HL-60 (cell line): ENCODE measurements around the gene ADAM22.

Source experiments
- DNase-seq, 2 experiments: peaks; one replicate each; pipeline ENCODE4 v3.0.0-alpha.2; 2010 to 2020; ENCODE audit warnings: low read depth in 1 of 2, low spot score in 1 of 2
- H3K27ac ChIP-seq: fragments of 250-450 bp; sonication (Bioruptor Pico); replicated peaks from 2 replicates; pipeline ENCODE4 v1.5.1; 2020; ENCODE audit warnings: mild to moderate bottlenecking, moderate library complexity
- H3K27me3 ChIP-seq: fragments of 250-450 bp; sonication (Bioruptor Pico); 2 replicates; pipeline ENCODE4 v1.5.1; 2021; ENCODE audit warnings: mild to moderate bottlenecking, moderate library complexity; ENCODE audit not compliant: insufficient read depth, poor library complexity, severe bottlenecking
- H3K4me3 ChIP-seq: replicated peaks from 2 replicates; pipeline ENCODE4 v1.5.1; 2011; ENCODE audit warnings: mild to moderate bottlenecking, control low read depth, low read length; ENCODE audit not compliant: insufficient read depth
- GABPA ChIP-seq: IDR thresholded peaks from 2 replicates; pipeline ENCODE4 v1.6.1; 2012; ENCODE audit warnings: low read depth
- POLR2AphosphoS5 ChIP-seq: IDR thresholded peaks from 2 replicates; pipeline ENCODE4 v1.6.1; 2012; ENCODE audit warnings: low read depth
- SPI1 ChIP-seq: IDR thresholded peaks from 2 replicates; pipeline ENCODE4 v1.6.1; 2012; ENCODE audit warnings: low read depth, mild to moderate bottlenecking, borderline replicate concordance
- TF ChIP-seq, protein P1 (sequence below): IDR thresholded peaks from one replicate; pipeline ENCODE4 v1.5.1; 2011; ENCODE audit warnings: low read length, control low read depth, inconsistent platforms; ENCODE audit not compliant: insufficient read depth
- TF ChIP-seq, protein P2 (sequence below): IDR thresholded peaks from 2 replicates; pipeline ENCODE4 v1.6.1; 2012; ENCODE audit warnings: low read depth; ENCODE audit not compliant: insufficient replicate concordance

ADAM22 gene

DNA sequence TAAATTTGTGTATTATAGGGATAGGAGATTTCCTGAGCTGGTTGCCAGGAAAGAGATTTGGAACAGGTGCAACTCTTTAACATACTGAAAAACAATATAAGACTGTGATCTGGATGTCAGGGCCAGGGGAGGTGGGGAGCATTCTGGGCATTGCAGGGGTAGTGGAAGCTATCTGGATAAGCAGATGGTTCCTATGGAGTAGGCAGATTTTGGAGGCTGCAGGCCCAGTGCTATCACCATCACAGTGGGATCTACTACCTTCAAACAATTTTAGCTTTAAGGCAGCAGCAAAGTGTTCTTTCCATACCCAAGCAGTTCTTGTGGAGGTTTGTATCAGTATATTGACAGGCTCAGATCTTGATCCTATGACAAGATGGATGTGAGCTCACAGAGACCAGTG is 71.1 kb downstream of the ADAM22 start:
- TF ChIP-seq, protein P1, sequence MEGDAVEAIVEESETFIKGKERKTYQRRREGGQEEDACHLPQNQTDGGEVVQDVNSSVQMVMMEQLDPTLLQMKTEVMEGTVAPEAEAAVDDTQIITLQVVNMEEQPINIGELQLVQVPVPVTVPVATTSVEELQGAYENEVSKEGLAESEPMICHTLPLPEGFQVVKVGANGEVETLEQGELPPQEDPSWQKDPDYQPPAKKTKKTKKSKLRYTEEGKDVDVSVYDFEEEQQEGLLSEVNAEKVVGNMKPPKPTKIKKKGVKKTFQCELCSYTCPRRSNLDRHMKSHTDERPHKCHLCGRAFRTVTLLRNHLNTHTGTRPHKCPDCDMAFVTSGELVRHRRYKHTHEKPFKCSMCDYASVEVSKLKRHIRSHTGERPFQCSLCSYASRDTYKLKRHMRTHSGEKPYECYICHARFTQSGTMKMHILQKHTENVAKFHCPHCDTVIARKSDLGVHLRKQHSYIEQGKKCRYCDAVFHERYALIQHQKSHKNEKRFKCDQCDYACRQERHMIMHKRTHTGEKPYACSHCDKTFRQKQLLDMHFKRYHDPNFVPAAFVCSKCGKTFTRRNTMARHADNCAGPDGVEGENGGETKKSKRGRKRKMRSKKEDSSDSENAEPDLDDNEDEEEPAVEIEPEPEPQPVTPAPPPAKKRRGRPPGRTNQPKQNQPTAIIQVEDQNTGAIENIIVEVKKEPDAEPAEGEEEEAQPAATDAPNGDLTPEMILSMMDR, result no peak
- TF ChIP-seq, protein P2, sequence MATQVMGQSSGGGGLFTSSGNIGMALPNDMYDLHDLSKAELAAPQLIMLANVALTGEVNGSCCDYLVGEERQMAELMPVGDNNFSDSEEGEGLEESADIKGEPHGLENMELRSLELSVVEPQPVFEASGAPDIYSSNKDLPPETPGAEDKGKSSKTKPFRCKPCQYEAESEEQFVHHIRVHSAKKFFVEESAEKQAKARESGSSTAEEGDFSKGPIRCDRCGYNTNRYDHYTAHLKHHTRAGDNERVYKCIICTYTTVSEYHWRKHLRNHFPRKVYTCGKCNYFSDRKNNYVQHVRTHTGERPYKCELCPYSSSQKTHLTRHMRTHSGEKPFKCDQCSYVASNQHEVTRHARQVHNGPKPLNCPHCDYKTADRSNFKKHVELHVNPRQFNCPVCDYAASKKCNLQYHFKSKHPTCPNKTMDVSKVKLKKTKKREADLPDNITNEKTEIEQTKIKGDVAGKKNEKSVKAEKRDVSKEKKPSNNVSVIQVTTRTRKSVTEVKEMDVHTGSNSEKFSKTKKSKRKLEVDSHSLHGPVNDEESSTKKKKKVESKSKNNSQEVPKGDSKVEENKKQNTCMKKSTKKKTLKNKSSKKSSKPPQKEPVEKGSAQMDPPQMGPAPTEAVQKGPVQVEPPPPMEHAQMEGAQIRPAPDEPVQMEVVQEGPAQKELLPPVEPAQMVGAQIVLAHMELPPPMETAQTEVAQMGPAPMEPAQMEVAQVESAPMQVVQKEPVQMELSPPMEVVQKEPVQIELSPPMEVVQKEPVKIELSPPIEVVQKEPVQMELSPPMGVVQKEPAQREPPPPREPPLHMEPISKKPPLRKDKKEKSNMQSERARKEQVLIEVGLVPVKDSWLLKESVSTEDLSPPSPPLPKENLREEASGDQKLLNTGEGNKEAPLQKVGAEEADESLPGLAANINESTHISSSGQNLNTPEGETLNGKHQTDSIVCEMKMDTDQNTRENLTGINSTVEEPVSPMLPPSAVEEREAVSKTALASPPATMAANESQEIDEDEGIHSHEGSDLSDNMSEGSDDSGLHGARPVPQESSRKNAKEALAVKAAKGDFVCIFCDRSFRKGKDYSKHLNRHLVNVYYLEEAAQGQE, result no peak
- TF ChIP-seq GABPA (no peak), POLR2AphosphoS5 (no peak), SPI1 (no peak)
- no peak overlapping the region for H3K27ac ChIP-seq
- H3K27me3 ChIP-seq, result no peaks in the 10 kb centered on the region
- DNase-seq, result no peak
- no peak overlapping the region for H3K4me3 ChIP-seq

DNA sequence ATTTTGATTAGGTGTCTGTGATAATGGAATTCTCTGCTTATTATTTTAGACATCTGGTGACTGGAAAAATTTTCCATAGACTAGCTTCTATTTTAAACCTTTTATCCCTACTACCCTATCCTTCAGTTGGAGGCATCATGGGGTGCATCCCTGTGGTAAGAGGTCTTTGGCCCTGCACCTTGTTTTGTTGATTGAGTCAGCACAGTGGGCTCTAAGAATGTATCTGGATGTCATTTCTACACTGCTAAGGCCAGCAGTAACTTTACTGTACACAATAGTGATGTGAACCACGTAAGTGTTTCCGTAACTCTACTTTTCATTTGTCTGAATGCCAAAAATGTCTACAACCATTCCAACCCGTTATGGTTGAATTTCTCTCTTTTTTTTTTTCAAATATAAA is 75.6 kb downstream of the ADAM22 start:
- TF ChIP-seq POLR2AphosphoS5 (no peak), SPI1 (no peak), GABPA (no peak)
- TF ChIP-seq, protein P1, result no peak
- TF ChIP-seq, protein P2, result no peak
- Histone ChIP-seq H3K27ac (no peak overlapping the region), H3K27me3 (no peaks in the 10 kb centered on the region), H3K4me3 (no peak overlapping the region)
- DNase-seq, result no peak

DNA sequence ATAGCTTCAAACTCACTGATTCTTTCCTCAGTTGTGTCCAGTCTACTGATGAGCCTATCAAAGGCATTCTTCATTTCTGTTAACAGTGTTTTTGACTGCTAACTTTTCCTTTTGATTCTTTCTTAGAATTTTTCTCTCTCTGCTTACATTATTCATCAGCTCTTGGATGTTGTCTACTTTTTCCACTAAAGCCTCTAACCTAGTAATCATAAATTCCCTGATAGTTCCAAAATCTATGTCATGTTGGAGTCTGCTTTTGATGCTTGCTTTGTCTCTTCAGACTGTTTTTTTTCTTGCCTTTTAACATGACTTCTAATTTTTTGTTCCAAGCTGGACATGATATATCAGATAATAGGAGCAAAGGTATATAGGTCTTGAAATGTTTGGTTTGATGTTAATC is 78.0 kb downstream of the ADAM22 start:
- Histone ChIP-seq H3K27ac (no peak overlapping the region), H3K27me3 (no peaks in the 10 kb centered on the region), H3K4me3 (no peak overlapping the region)
- no peak for DNase-seq
- no peak for TF ChIP-seq POLR2AphosphoS5
- TF ChIP-seq GABPA, result no peak
- TF ChIP-seq, protein P2, result no peak
- TF ChIP-seq SPI1, result no peak
- TF ChIP-seq, protein P1, result no peak
